GM23338 (cell line): ENCODE results near the gene GDF10. TPM values are rescaled to one million over a fixed set of nuclear protein-coding genes. Genes with fewer than 3 reads are reported as not detected.

Experiments used
- ATAC-seq: fragments of 200-7000 bp; cut with Tn5 transposase; 3 replicates; pipeline ENCODE4 v1.9.1; 2020
- DNase-seq: peaks from one replicate; pipeline ENCODE4 v3.0.0-alpha.2; 2015; ENCODE audit warnings: low spot score
- H2AFZ ChIP-seq: fragments of 200-600 bp; sonication (generic); 2 replicates; pipeline ENCODE4 v1.8.0; 2016; ENCODE audit warnings: antibody characterized with exemption, mild to moderate bottlenecking, moderate library complexity
- H3F3A ChIP-seq: fragments of 200-600 bp; sonication (generic); replicated peaks from 2 replicates; pipeline ENCODE4 v1.8.0; 2017; ENCODE audit warnings: antibody characterized with exemption, mixed run types, low read depth
- H3K27ac ChIP-seq: fragments of 200-600 bp; sonication (generic); 2 replicates; pipeline ENCODE4 v1.6.1; 2016; ENCODE audit warnings: low read depth
- H3K27me3 ChIP-seq: fragments of 200-600 bp; sonication (generic); 2 replicates; pipeline ENCODE4 v1.8.0; 2016; ENCODE audit warnings: mild to moderate bottlenecking, mixed run types, moderate library complexity; ENCODE audit not compliant: insufficient read depth
- H3K36me3 ChIP-seq: fragments of 200-600 bp; sonication (generic); 2 replicates; pipeline ENCODE4 v1.8.0; 2016; ENCODE audit warnings: mild to moderate bottlenecking; ENCODE audit not compliant: insufficient read depth
- H3K4me1 ChIP-seq: fragments of 200-600 bp; sonication (generic); 2 replicates; pipeline ENCODE4 v1.8.0; 2016; ENCODE audit warnings: mild to moderate bottlenecking, moderate library complexity; ENCODE audit not compliant: insufficient read depth
- H3K4me2 ChIP-seq: fragments of 200-600 bp; sonication (generic); 2 replicates; pipeline ENCODE4 v1.7.1; 2017; ENCODE audit warnings: mixed run types
- H3K4me3 ChIP-seq: fragments of 200-600 bp; sonication (generic); 2 replicates; pipeline ENCODE4 v1.6.1; 2016; ENCODE audit warnings: mixed run types
- H3K79me2 ChIP-seq: fragments of 200-600 bp; sonication (generic); replicated peaks from 2 replicates; pipeline ENCODE4 v1.8.0; 2017; ENCODE audit warnings: mild to moderate bottlenecking; ENCODE audit not compliant: insufficient read depth
- H3K9me2 ChIP-seq: fragments of 200-600 bp; sonication (generic); 2 replicates; pipeline ENCODE4 v1.8.0; 2017; ENCODE audit not compliant: insufficient read depth
- H4K20me1 ChIP-seq: fragments of 200-600 bp; sonication (generic); replicated peaks from 2 replicates; pipeline ENCODE4 v1.8.0; 2017; ENCODE audit warnings: mild to moderate bottlenecking; ENCODE audit not compliant: insufficient read depth
- H3K27ac Mint-ChIP-seq: 2 replicates; pipeline ENCODE4 v1.8.0; 2020; ENCODE audit warnings: inconsistent platforms, mild to moderate bottlenecking, moderate library complexity, mixed read lengths
- H3K27me3 Mint-ChIP-seq: 3 replicates; pipeline ENCODE4 v1.8.0; 2022; ENCODE audit warnings: low read depth, mild to moderate bottlenecking, moderate library complexity, mixed read lengths, inconsistent platforms; ENCODE audit not compliant: insufficient read depth, poor library complexity
- H3K36me3 Mint-ChIP-seq: 3 replicates; pipeline ENCODE4 v1.8.0; 2021; ENCODE audit warnings: low read depth, mild to moderate bottlenecking, inconsistent platforms, moderate library complexity, mixed read lengths
- H3K4me1 Mint-ChIP-seq: 3 replicates; pipeline ENCODE4 v1.8.0; 2020; ENCODE audit warnings: mild to moderate bottlenecking, inconsistent platforms, mixed read lengths
- H3K4me3 Mint-ChIP-seq: 3 replicates; pipeline ENCODE4 v1.8.0; 2021; ENCODE audit warnings: moderate library complexity, mild to moderate bottlenecking, inconsistent platforms, mixed read lengths
- H3K9me3 Mint-ChIP-seq: 3 replicates; pipeline ENCODE4 v1.8.0; 2020; ENCODE audit warnings: moderate library complexity, mild to moderate bottlenecking, inconsistent platforms, mixed read lengths
- CREB1 ChIP-seq: fragments of 250-450 bp; sonication (Bioruptor Pico); IDR thresholded peaks from 2 replicates; pipeline ENCODE4 v1.5.0; 2020; ENCODE audit warnings: low read depth, mild to moderate bottlenecking, moderate library complexity
- CTCF ChIP-seq, 2 experiments: fragments of 200-600 bp in 1 of 2; sonication (generic) in 1 of 2; conservative IDR thresholded peaks; 2 replicates each; pipeline versions ENCODE4 v1.5.1 to v1.6.1; 2016 to 2017; ENCODE audit warnings: antibody characterized with exemption in 2 of 2, low read depth in 2 of 2, mild to moderate bottlenecking in 2 of 2, moderate library complexity in 1 of 2
- ETS1 ChIP-seq: IDR thresholded peaks from 2 replicates; pipeline ENCODE4 v1.6.1; 2016; ENCODE audit warnings: antibody characterized with exemption
- EZH2 ChIP-seq: fragments of 200-600 bp; sonication (generic); IDR thresholded peaks from one replicate; pipeline ENCODE4 v1.8.0; 2017; ENCODE audit warnings: antibody characterized with exemption, mild to moderate bottlenecking, low read depth; ENCODE audit not compliant: unreplicated experiment
- EZH2phosphoT487 ChIP-seq: fragments of 200-600 bp; sonication (generic); IDR thresholded peaks from one replicate; pipeline ENCODE4 v1.8.1; 2018; ENCODE audit warnings: antibody characterized with exemption; ENCODE audit not compliant: unreplicated experiment
- JUNB ChIP-seq: IDR thresholded peaks from one replicate; pipeline ENCODE4 v1.6.1; 2016; ENCODE audit warnings: antibody characterized with exemption; ENCODE audit not compliant: unreplicated experiment
- NANOG ChIP-seq: IDR thresholded peaks from 2 replicates; pipeline ENCODE4 v1.6.1; 2016; ENCODE audit warnings: antibody characterized with exemption, borderline replicate concordance
- POLR2AphosphoS5 ChIP-seq: IDR thresholded peaks from 2 replicates; pipeline ENCODE4 v1.6.1; 2016; ENCODE audit warnings: antibody characterized with exemption, low read depth
- REST ChIP-seq: IDR thresholded peaks from one replicate; pipeline ENCODE4 v1.6.1; 2018; ENCODE audit warnings: antibody characterized with exemption; ENCODE audit not compliant: unreplicated experiment
- STAT1 ChIP-seq: IDR thresholded peaks from one replicate; pipeline ENCODE4 v1.6.1; 2016; ENCODE audit warnings: antibody characterized with exemption; ENCODE audit not compliant: unreplicated experiment
- ZNF114 ChIP-seq: fragments of 250-450 bp; sonication (Bioruptor Pico); IDR thresholded peaks from 2 replicates; pipeline ENCODE4 v1.5.0; 2020; ENCODE audit warnings: mild to moderate bottlenecking, moderate library complexity
- ZNF331 ChIP-seq: fragments of 250-450 bp; sonication (Bioruptor Pico); IDR thresholded peaks from 2 replicates; pipeline ENCODE4 v1.5.0; 2020; ENCODE audit warnings: low read depth, mild to moderate bottlenecking, moderate library complexity
- ZNF462 ChIP-seq: fragments of 250-450 bp; sonication (Bioruptor Pico); IDR thresholded peaks from 2 replicates; pipeline ENCODE4 v1.5.0; 2020; ENCODE audit warnings: mild to moderate bottlenecking, moderate library complexity
- polyA plus RNA-seq: library from polyadenylated mRNA; unstranded; fragments of >200 nt; fragmentation: Nextera tagmentation; extraction: Ambion mirVana; gene quantifications from 2 replicates; pipeline ENCODE4 v1.2.1, GENCODE V29; 2016
- total RNA-seq: library from RNA; depleted of rRNA; stranded (reverse); fragments of >200 nt; shearing (Covaris generic); gene quantifications from 2 replicates; pipeline ENCODE4 v1.2.3, GENCODE V29; 2014

Gene GDF10
- total and polyA plus RNA-seq, 2 experiments from 2014 or later: 0.21 TPM; not detected in 1

- 0 out of 2 replicates have a peak, but pooled peaks cover 5% of the 10 kb centered on the region for H3K9me2 ChIP-seq
- TF ChIP-seq EZH2phosphoT487 (no peak), JUNB (no peak), ETS1 (no peak), REST (no peak), CREB1 (no peak), NANOG (no peak), ZNF114 (CRISPR knock-in tag) (no peak), STAT1 (no peak), ZNF462 (CRISPR knock-in tag) (no peak), POLR2AphosphoS5 (no peak), EZH2 (no peak), ZNF331 (no peak), CTCF (conservative IDR thresholded peaks at IDR 0.05; ENCODE audit: low read depth in 2 of 2) (no peak)
- DNase-seq (peak; percentile 4), ATAC-seq (no peak)
- no peak overlapping the region for H2AFZ ChIP-seq
- no peaks in the 10 kb centered on the region for H3K36me3 ChIP-seq
- H3K79me2 ChIP-seq: no peaks in the 10 kb centered on the region
- Mint-ChIP-seq H3K27ac (peak overlapping the region; percentile 71; the same call in 1 of the 2 replicates), H3K36me3 (no peaks in the 10 kb centered on the region), H3K9me3 (peaks cover 14% of the 10 kb centered on the region; the same call in 2 of the 3 replicates), H3K4me3 (no peak overlapping the region), H3K27me3 (peaks cover 3% of the 10 kb centered on the region), H3K4me1 (peaks cover 10% of the 10 kb centered on the region; the same call in 2 of the 3 replicates)
- H4K20me1 ChIP-seq: no peaks in the 10 kb centered on the region
- no peaks in the 10 kb centered on the region for H3K27me3 ChIP-seq
- H3K4me3 ChIP-seq: no peak overlapping the region
- H3K27ac ChIP-seq: no peak overlapping the region
- no peaks in the 10 kb centered on the region for H3K4me1 ChIP-seq
- H3F3A ChIP-seq: no peaks in the 10 kb centered on the region
- no peak overlapping the region for H3K4me2 ChIP-seq
Observed at GRCh38 chr10:47277352-47278151, 22.4 kb upstream of the GDF10 start.
